Measurements from ENCODE around the gene IMMP2L.
A peak's percentile ranks its signal among the peaks of the same experiment; 100 is the strongest.
"Not testable (repeated sequence)": the region's sequence is repeated elsewhere in the genome, so short reads cannot be mapped to it uniquely, and the experiment has no call there.

IMMP2L gene

DNA sequence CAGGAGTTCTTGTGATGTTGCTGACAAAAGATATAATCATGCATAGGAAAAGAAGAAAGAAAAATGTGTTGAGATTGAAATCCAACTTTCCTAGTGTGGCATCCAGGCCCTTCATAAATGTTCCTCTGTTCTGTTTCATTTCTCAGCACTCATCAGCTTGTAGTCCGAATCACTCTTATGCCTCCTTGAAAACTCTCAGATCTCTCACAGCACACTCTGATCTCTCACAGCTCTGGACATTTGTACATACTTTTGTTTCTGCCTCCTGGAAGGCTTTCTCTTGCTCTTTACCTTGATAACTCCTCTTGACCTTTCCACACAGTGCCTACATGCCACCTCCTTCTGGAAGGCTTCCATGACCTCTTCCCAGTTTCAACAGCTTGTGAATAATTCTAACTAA is 880.4 kb downstream of the IMMP2L start:
- DNase-seq = no peak

DNA sequence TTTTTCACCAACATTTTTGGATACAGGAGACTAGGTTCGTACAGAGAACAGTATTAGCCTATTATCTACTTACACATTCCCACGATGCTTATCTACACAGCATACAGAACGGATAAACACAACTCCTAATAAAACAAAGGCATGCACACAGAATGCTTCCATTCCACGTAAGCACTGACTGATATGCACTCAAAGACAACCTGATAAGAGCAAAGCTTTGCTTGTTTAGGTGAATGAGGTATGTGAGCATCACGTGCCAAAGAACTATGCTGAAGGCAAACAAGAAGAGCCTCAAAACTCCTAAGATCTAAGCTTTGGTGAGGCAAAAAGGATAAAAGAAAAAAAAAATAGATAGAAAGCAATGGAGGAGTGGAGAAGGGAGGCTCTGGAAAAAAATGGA is 884.9 kb downstream of the IMMP2L start:
- DNase-seq = no peak

DNA sequence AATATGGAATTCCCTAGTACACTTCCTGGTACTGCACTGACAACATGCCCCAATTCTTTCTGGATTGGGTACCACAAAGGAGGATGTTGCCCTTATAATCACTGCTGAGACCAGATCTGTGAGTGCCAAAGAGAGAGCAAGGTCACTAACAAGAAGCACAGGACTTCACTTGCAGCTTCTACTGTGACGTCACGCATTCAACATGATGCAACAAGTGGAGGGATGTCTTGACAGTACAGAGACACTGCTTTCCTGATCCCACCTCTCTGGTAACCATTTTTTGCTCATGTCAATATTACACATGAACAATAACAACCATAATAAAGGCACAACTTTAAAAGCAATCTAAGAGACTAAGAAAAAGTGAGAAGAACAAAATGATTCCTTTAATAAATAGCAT is 885.5 kb downstream of the IMMP2L start:
- DNase-seq = no peak

DNA sequence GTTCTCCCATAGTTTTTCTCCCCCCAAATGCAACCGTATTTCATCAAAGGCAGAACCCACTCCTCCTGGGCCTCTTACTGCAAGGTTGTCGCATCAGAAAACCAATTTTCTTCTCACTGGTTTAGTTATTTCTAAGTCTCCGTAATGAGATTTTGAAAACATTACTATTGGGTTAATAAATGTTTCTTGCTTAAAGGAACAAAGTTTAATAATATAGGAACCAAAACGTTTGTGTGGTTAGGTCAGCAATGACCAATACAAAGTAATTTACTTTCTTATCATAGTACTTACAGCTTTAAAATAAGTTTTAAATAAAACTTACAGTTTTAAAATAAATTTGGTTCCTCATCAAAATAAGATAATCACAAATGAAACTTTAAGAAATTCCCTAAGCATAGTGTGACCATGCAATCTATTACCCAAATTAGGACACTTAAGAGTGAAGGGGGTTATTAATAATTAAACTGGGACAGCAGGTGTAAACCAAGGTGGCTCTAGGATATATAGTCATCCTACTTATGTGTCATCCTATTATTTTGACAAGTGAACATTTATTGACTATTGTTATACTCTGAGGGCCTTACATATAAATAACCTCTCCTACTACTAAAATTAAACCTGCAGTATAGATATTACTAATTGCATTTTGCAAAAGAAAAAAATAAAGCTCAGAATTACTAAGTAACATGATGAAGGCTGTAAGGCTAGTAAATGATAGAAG is 886.7 kb downstream of the IMMP2L start:
- DNase-seq = no peak

DNA sequence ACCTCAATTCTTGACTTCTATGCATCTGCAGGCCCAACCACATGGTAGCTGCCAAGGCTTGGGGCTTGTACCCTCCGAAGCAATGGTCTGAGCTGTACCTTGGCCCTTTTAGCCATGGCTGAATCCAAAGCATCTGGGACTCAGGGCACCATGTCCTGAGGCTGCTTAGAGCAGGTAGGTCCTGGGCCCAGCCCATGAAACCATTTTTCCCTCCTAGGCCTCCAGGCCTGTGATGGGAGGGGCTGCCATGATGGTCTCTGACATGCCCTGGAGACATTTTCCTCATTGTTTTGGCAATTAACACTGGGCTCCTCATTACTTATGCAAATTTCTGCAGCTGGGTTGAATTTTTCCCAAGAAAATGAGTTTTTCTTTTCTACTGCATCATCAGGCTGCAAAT is 889.1 kb downstream of the IMMP2L start:
- no peak for DNase-seq

DNA sequence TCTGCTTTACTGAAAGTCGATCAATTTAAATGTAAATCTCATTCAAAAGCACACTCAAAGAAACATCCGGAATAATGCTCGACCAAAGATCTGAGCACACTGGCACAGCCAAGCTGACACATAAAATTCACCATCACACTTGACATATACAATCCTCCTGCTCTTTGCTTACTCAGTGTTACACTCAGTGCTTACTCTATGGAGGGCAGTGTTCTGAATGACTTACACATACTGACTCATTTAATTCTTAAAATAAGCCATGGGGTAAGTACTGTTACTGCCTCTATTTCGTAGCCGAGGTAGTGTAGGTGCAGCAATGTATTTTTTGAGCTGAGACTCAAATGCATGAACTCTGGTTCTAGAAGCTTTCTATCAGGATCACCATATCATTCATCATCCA is 892.9 kb downstream of the IMMP2L start:
- DNase-seq = no peak

DNA sequence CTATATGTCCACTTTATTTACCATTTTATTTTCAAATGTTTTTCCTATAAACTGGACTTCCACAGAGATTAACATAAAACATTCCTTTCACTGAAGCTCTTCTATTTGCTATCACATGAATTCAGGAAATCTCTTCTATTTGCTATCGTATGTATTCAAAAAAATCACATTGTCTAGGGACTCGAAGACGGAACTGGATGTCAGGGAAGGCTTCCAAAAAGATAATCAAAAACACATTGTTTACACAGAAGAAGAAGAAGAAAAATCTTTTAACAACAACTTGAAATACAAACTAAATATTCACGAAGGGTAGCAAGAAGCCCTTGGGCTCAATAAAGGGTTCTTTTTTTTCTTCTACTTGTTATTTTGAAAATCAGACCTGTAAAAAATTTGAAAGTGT is 897.5 kb downstream of the IMMP2L start:
- no peak for DNase-seq

DNA sequence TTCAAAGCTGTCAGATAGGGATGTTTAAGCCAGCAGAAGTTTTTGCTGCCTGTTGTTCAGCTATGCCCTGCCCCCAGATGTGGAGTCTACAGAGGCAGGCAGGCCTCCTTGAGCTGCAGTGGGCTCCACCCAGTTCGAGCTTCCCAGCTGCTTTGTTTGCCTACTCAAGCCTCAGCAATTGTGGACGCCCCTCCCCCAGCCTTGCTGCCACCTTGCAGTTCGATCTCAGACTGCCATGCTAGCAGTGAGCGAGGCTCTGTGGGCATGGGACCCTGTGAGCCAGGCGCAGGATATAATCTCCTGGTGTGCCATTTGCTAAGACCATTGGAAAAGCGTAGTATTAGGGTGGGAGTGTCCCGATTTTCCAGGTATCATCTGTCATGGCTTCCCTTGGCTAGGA is 901.7 kb downstream of the IMMP2L start:
- DNase-seq = not testable (repeated sequence)

DNA sequence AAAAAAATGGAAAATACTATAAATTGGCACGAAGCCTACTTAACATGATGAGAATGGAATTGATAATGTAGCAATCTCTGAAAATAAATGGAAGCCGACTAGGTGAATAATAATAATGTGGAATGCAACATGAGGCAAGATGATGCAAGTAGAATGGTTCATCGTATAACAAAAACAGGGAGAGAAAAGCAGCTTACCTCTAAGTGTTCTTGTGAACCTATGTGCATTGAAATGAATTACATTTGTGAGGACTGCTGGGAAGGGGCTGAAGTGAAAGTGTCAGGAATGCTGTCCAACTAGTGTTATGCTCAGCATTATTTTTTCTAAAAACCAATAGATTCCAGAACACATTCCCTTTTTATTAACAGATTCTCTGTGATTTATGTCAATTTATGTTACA is 912.0 kb downstream of the IMMP2L start:
- DNase-seq = no peak

DNA sequence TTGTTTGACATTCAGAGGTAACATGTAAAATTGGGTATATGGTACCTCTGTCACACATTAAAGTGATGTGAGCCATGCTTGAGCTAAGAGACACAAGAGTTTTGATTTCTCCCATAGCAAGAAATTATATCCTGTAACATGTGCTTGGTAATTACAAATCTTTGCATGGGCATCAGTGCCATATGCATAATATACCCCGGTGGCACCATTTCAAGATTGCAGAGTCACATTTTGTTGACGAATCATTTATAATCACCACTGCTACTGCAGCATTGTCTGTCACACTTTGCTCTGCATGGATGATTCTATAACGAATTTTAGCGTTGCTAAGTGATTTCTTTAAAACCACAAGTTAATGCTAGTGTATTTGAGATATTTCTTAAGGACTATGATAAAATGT is 915.0 kb downstream of the IMMP2L start:
- DNase-seq = no peak

DNA sequence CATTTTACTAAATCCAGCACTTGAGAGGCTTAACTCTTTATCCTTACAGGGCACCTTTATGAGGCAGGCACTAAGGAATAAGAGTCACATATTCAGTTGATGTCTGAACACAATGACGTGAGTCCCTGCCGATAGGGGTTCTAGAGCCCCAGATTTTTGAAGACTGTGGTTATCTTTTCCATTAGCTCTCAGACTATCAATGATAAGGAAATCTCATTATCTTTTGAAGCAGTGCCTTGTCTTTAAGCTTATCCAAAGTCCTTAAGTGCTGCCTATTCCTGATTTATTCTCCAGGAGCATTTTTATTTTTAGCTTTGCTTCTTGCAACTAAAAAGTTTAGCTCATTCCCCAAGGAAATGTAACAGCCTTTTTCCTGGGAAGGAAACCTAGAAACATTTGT is 915.5 kb downstream of the IMMP2L start:
- DNase-seq = no peak

DNA sequence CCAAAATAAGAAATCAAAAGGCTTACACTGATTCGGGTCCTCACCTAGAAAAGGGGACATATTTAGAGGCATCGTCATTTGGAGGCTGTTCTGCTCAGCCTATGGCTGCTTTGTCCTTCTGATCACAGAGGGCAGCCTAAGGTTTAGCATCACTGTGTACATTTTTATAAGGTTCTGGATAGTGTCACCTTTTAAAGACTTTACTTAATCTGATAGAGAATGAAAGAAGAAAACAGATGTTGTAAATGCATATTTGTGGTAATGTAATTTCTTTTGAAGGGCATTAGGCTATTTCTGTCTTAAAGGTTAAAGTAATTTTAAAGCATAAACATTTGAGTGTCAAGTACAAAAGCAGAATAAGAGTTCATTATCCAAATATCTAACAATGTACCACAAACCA is 916.7 kb downstream of the IMMP2L start:
- DNase-seq = no peak

DNA sequence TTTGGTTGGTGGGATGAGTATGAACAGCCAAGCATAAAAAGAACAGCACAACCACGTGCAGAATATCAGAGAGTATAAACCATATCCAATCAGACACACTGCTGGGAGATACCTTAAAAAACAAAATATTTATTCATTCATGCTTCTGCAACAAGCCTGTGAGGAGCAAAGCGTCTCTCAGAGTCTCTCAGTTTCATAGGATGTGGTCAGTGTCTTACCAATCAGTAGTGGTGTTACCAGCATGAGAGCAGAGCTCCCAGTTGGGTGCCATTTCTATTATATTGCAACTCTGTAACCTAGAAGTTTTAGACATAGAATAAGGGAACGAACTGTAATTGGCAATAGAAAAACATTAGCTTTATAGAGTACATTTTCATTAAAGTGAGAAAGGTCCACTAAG is 917.2 kb downstream of the IMMP2L start:
- DNase-seq = no peak

DNA sequence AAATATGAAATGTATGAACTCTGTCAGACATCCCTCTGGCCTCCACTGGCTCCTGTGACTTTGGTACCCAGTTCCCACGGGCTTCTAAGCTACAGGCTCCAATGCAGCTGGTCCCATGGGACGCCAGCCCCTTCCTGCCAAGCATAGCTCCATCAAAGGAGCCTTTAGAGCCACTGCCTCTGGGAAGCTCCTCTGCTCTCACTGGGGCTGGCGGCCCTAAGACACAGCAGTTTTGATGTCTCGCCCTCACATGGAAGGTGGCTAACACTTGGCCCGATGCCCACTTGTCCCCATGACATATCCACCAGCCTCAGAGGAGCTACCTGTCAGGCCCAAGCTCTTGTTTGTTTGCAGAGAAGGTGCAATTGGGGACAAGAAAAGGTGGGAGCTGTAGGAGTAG is 925.0 kb downstream of the IMMP2L start:
- no peak for DNase-seq

DNA sequence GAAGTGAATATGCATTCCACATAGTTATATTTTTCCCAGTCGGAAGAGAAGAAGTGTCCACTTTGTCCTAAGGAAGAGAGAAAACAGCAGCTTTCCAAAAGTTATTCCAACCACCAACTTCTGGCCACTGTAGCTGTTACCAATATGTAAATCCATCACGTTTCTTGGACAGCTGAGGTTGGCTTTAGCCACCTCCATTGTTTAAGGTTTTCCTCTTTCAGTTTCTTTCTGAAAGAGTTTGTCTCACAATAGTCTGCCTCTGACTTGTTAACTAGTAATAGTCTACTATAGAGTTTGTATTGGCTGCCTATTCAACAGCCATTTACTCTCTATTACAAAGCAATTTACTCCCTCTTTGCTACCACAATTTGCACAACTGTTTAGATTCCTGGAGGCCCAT is 929.0 kb downstream of the IMMP2L start:
- no peak for DNase-seq

DNA sequence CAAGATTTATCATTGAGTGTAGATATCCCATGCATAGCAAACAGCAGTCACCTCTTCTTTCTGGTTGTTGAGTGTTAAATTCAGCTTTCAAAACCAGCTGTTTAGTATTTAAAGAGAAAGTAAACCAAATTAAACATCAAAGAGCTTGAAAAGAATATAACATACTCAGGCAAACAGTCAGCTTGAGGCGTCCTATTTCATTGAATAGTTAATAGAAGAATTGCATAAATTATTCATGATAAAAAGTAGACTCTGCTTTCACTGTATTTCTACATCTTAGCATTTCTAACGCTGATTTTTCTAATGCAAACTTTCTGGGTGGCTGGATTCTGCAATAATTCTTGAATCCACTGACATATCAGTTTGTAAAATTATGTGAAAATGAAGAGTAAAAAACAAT is 935.9 kb downstream of the IMMP2L start:
- DNase-seq = no peak

DNA sequence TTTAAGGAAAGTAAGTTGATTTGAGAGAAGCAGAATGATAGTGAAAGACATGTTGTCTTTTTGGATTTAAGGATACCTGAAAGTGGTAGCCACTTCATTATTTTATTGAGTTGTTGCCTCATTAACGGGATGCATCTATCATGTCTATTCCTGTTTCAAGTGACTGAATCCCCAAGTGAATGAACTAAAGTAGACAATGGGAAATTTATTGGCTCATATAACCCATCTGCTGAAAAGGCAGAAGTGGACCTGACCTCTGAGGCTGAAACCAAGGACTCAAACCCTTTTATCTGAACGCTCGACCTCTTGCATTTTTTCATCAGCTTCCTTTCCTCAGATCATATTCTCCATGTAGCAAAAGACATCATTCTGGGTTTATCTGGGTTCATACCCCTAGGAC is 937.0 kb downstream of the IMMP2L start:
- no peak for DNase-seq

DNA sequence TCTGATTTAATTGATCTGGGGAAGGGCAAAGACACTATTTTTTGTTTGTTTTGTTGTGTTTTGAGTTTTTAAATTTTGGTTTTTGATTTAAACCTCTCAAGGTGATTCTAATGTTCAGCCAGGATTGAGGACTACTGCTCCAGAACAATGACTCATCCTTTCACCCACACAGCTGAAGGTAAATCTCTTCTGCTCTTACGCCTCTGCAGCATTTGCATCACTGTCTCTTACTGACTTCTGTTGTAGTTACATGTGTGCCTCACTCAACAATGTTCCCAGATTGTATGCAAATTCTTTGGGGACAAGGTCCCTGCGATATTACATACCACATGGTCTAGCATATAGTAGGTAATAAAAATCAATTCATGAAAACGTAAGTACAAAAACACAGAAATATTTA is 938.9 kb downstream of the IMMP2L start:
- peak in 1 of 2 donors; percentile 3 for DNase-seq

DNA sequence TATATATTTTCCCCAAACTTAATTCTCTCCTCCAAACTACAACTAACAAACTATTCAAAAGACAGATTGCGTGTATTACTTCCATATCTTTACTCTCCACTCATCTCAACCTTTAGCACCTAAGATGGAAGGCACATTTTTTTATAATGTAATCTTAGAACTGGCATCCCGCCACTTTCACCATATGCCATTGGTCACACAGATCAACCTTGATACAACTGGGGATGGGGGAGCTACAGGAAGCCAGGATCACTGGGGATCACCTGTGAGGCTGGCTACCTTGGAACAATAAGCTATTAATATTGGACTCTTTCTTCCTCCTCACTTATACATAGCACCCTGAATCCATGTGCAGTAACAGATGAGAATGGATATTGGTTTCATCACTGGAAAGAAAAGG is 941.0 kb downstream of the IMMP2L start:
- no peak for DNase-seq

DNA sequence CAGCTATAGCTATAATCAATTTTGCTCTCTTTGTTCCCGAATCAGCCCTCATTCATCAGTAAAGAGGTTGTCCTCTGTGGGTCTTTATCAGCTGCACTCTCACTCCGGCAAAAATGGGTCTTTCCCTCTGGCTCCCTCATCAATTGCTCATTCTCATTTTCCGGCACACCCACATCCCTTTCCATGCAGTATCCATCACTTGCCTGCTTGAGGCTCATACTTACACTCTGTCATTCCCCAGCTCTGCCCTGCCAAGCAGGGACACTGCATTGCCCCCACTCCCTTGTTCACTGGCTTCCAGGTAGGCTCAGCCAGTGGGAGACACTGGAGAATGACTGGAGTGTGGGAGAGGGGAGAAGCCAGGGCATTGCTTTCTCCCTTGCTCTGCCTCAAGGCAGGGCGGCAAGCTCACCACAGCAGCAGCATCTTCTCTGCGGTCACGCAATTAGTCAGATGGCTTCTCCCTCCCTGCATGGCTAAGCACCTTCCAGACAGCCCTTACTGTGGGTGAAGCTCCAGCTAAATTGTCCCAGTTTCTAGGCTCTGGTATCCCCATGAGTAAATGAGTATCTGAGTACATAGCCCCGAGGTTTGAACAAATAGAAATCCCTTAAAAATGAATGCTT is 942.1 kb downstream of the IMMP2L start:
- DNase-seq = no peak

All from hippocampal formation (tissue), 2 donors.